Subcutaneous adipose tissue (tissue), 4 donors: Measurements from ENCODE around the gene THRA. TPM values are rescaled to one million over a fixed set of nuclear protein-coding genes. Genes with fewer than 3 reads are reported as not detected.

Source experiments
- total RNA-seq, 4 donors: library from RNA; depleted of rRNA; stranded (reverse); fragments of >200 nt; gene quantifications; one replicate each; pipeline ENCODE4 v1.1.0, GENCODE V29; 2016
- TF ChIP-seq, protein P1 (sequence below): fragments of 450-650 bp; IDR thresholded peaks from one replicate; pipeline ENCODE4 v1.5.1; 2016; ENCODE audit warnings: low read depth, mild to moderate bottlenecking, control low read depth, antibody characterized with exemption, moderate library complexity

The THRA gene
- total RNA-seq, 4 donors from 2014 or later = 35.7 to 81.2 (median 47.1) TPM

DNA sequence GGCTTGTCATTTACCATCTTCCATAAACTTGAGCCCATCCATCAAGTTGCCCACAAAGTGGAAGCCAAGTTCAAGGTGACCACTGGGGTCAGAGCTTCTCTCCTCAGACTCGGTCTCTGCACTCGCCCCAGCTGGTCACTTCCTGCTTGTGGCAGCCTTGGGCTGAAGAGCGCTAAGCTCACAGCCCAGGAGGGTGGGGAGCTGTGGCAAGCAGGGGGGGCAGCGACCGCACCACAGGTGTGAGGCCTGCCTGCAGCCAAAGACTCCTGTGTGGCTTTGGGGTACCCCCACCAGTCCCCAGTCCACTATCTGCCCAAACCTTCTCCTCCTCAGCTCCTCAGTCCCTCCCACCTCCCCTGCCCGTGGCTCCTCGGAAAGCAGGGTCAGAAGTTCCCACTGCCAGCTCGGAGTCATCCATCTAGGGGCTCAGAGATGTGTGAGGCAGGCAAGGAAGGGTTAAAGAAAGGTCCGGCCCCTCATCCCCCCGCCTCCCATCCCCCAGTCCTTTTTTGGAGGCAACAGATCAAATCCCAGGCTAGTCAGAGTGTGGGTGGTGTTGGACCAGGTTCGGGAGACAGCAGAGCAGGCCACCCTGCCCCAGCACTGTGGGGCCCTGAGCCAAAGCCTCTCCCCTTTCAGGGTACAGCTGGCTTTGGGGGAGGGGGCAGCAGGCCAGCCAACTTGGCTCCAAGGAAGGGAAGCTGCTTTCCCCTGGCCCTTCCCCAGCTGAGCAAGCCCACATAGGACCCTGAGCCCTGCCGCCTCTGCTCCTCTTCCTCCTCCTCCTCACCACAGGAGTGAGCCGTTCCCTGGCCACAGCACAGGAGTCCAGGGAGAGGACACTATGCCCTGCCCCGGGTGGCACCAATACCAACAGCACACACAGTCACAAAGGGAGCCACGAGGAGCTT, 44.3 kb upstream of the THRA start:
- TF ChIP-seq, protein P1, sequence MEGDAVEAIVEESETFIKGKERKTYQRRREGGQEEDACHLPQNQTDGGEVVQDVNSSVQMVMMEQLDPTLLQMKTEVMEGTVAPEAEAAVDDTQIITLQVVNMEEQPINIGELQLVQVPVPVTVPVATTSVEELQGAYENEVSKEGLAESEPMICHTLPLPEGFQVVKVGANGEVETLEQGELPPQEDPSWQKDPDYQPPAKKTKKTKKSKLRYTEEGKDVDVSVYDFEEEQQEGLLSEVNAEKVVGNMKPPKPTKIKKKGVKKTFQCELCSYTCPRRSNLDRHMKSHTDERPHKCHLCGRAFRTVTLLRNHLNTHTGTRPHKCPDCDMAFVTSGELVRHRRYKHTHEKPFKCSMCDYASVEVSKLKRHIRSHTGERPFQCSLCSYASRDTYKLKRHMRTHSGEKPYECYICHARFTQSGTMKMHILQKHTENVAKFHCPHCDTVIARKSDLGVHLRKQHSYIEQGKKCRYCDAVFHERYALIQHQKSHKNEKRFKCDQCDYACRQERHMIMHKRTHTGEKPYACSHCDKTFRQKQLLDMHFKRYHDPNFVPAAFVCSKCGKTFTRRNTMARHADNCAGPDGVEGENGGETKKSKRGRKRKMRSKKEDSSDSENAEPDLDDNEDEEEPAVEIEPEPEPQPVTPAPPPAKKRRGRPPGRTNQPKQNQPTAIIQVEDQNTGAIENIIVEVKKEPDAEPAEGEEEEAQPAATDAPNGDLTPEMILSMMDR = no peak

DNA sequence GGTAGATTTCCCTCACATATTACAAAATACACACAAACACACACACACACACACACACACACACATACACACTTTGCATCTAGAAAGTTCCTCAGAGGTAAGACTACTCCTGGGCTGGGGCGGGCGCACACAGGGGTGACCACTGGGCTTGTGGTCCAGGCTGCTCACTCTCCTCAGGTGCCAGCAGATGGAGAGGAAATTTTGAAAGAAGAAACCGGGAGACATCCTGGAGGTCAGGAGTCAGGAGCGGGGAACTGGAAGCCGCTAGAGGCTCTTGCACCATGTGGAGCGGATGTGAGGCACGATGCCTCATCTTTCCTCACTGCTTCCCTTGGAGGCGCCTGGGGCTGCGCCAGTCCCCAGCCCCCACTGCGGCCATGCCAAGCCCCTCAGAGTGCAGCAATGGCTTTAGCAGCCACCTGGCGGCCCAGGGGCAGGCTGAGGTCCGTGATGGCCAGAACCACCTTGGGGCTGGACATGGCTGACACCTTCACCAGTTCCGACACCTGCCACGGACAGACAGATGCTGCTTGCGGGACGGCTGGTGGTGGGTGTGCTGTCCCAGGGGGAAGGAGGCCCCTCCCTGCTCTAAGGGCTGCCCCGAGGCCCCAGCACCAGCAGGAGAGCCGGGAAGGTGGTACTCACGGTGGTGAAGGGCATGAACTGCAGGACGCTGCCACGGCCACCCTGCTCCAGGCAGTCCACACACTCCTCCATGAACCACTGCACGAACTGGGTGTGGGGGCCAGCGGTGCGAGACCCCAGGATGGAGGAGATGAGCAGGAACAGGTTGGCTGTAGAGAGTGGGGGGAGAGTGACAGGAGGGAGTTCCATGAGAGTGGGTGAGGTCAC, 43.4 kb upstream of the THRA start:
- TF ChIP-seq, protein P1 = no peak

DNA sequence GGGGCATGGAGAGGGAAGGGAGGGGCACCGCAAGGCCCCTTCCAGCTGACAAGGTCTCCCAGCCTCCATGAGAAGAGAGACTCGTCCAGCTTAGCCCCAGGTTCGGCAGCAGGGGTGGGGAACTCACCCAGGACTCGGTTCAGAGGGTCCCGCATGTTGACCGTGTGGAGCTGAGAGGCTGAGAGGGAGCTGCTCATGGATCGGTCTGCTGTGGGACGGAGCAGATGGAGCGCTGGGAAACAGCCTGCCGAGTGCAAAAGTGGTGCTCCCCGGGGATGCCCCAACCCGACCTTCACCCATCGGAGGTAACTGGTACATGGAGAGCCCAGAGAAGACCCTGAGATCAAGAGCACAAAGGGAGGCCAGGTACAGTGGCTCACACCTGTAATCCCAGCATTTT, 42.6 kb upstream of the THRA start:
- TF ChIP-seq, protein P1 = no peak

DNA sequence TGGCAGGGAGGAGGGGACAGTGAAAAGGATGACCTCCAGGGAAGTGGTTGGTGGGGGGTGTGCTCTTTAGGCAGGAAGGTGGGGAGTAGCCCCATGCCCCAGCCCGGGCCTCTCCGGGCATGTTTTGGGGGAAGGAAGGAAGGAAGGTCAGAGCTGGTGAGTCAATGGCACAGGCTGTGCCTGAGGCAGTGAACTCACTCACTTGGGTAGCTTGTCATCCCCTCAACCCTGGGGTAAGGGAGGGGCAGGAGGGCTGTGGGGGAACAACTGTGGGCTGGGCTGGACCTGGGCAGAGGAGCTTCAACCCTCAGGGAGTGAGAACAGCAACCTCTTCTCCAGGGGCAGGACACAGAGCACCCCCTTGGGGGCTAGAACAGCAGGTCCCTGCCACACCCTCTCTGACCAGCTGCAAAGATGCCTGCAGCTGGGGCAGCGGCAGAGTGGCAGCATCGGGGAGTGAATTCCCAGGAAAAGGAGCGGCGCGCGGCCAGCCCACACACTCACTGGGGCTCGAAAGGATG, 41.3 kb upstream of the THRA start:
- TF ChIP-seq, protein P1 = no peak

DNA sequence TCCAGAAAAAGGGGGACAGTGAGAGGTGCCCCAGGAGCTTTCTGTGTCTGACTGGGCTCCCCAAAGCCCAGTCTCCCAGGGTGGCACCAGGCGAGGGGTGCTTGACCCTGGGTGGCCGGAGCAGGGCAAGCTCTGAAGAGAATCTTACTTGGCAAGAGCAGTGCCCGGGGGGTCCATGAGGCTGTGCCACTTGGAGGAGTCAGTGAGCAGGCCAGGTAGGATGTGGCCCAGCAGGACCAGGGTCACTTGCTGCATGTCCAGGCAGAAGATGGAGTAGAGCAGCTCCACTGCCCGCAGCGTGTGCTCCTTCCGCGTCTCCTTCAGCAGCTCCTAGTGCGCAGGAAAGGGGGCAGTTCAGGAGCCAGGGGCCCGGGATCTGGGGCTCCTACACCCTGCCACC, 40.3 kb upstream of the THRA start:
- TF ChIP-seq, protein P1 = no peak

DNA sequence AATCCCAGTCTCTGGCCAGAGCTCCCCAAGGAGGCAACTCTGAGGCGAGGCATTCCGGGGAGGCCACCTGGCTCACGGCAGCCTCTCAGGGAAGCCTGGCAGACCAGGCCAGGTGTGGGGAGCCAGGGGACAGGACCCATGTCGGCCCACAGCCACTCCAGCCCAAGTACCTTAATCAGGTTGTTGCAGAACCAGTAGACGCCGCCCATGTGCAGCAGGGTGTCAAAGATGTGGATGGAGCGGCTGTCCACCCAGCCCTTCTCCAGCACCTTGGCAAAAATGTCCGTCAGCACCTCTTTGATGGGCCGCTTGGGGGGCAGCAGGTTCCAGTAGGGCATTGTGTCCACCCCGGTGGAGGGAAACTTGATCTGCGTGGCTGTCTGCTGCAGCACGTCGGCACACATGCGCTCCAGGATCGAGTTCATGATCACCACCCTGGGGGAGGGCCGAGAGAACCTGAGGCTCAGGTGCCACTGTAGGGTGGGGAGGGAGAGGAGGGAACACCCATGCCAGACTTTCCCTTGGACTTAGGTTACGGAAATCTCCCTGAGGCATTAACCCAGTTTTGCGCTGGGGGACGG, 39.7 kb upstream of the THRA start:
- TF ChIP-seq, protein P1 = no peak
